Small intestine (tissue), 7 donors: ENCODE results near the gene MYLK. TPM values are rescaled to one million over a fixed set of nuclear protein-coding genes. Genes with fewer than 3 reads are reported as not detected.

Experiments
- DNase-seq, 2 donors: peaks; one replicate each; pipeline versions ENCODE4 v3.0.0 to v3.0.0-alpha.2; 2013
- FAIRE-seq: peaks from 2 replicates; lab custom pipeline; 2012; peaks lifted over from hg19 to GRCh38; lab: Jason Lieb, UNC
- H3K27ac ChIP-seq, 3 donors: one replicate each; pipeline ENCODE4 v1.5.1; 2013; ENCODE audit warnings: low read length in 2 of 3, mild to moderate bottlenecking in 2 of 3, control low read depth in 1 of 3, inconsistent platforms in 1 of 3, low read depth in 1 of 3, moderate library complexity in 1 of 3
- H3K27me3 ChIP-seq, 3 donors: one replicate each; pipeline ENCODE4 v1.6.1; 2013; ENCODE audit warnings: low read length in 3 of 3, inconsistent platforms in 1 of 3; ENCODE audit not compliant: control insufficient read depth in 3 of 3, insufficient read depth in 3 of 3
- H3K36me3 ChIP-seq, 3 donors: one replicate each; pipeline ENCODE4 v1.6.1; 2013; ENCODE audit warnings: low read length in 3 of 3, inconsistent platforms in 1 of 3, low read depth in 1 of 3, mild to moderate bottlenecking in 1 of 3, moderate library complexity in 1 of 3; ENCODE audit not compliant: control insufficient read depth in 3 of 3, insufficient read depth in 2 of 3
- H3K4me1 ChIP-seq, 3 donors: one replicate each; pipeline ENCODE4 v1.6.1; 2013; ENCODE audit warnings: low read length in 2 of 3, inconsistent platforms in 1 of 3, low read depth in 1 of 3, mild to moderate bottlenecking in 1 of 3, moderate library complexity in 1 of 3; ENCODE audit not compliant: control insufficient read depth in 3 of 3, insufficient read depth in 2 of 3
- H3K4me3 ChIP-seq, 3 donors: one replicate each; pipeline ENCODE4 v1.5.1; 2013; ENCODE audit warnings: low read length in 3 of 3, control low read depth in 1 of 3, inconsistent platforms in 1 of 3, low read depth in 1 of 3, mild to moderate bottlenecking in 1 of 3, moderate library complexity in 1 of 3
- H3K9me3 ChIP-seq, 2 donors: one replicate each; pipeline ENCODE4 v1.6.1; 2013; ENCODE audit warnings: low read depth in 1 of 2, low read length in 1 of 2; ENCODE audit not compliant: control insufficient read depth in 2 of 2, insufficient read depth in 1 of 2
- WGBS, 3 donors: extraction: QIAGEN DNeasy Blood & Tissue Kit; methylation state at CpG; one replicate each; pipeline ENCODE4 v1.1.7; 2013; 5-methylcytosine and 5-hydroxymethylcytosine counted together
- polyA plus RNA-seq, 4 donors: library from polyadenylated mRNA; stranded (reverse) in 3 of 4; unstranded in 1 of 4; fragments of 200-250 nt in 3 of 4; fragments of 120-200 nt in 1 of 4; gene quantifications; one replicate each; pipeline versions ENCODE4 v1.2.1 to v1.2.3, GENCODE V29; 2013
- donor health status: healthy with polysubstance abuse.
- donor health status: control.
- donor health status: control.
- donor health status: Bipolar disorder and iron deficiency.
- donor health status: healthy.

MYLK gene
- polyA plus RNA-seq, 4 donors, result 2.2 to 51.5 (median 24.5) TPM

- H3K27me3 ChIP-seq, result peaks cover 0 to 3% (median 1%) of the 10 kb centered on the region in 3 donors
- no peak overlapping the region for H3K27ac ChIP-seq
- H3K4me3 ChIP-seq, result no peak overlapping the region
- H3K36me3 ChIP-seq, result no peaks in the 10 kb centered on the region
- FAIRE-seq (no peak), DNase-seq (no peak)
- no peaks in the 10 kb centered on the region for H3K9me3 ChIP-seq
- H3K4me1 ChIP-seq, result no peaks in the 10 kb centered on the region
These were observed 7.3 kb downstream of the MYLK start for GRCh38 chr3:123876858-123877257.

- no peaks in the 10 kb centered on the region for H3K4me1 ChIP-seq
- H3K36me3 ChIP-seq, result no peaks in the 10 kb centered on the region
- no peak for DNase-seq
- no peak for FAIRE-seq
- no peak overlapping the region for H3K27ac ChIP-seq
- WGBS, 3 donors, result 13 to 69% (median 47%) methylated on average over 1 of the region's 1 CpG
- no peaks in the 10 kb centered on the region for H3K27me3 ChIP-seq
- H3K9me3 ChIP-seq, result no peaks in the 10 kb centered on the region
- no peak overlapping the region for H3K4me3 ChIP-seq
These were observed 11.5 kb downstream of the MYLK start for GRCh38 chr3:123872621-123873020.

- H3K4me3 ChIP-seq, result no peak overlapping the region
- H3K36me3 ChIP-seq, result no peaks in the 10 kb centered on the region
- DNase-seq (no peak), FAIRE-seq (no peak)
- H3K27ac ChIP-seq, result no peak overlapping the region
- H3K4me1 ChIP-seq, result no peaks in the 10 kb centered on the region
- no peaks in the 10 kb centered on the region for H3K27me3 ChIP-seq
- H3K9me3 ChIP-seq, result no peaks in the 10 kb centered on the region
- 31 to 67% (median 61%) methylated on average over 1 of the region's 1 CpG for WGBS, 3 donors
These were observed 12.2 kb downstream of the MYLK start for GRCh38 chr3:123871946-123872345.

- Histone ChIP-seq H3K9me3 (peaks cover 0 to 5% of the 10 kb centered on the region in 2 donors), H3K4me3 (no peak overlapping the region), H3K4me1 (no peaks in the 10 kb centered on the region), H3K27ac (no peak overlapping the region), H3K27me3 (no peaks in the 10 kb centered on the region), H3K36me3 (no peaks in the 10 kb centered on the region)
- FAIRE-seq (no peak), DNase-seq (no peak)
- WGBS, 3 donors, result 70 to 80% (median 75%) methylated on average over 1 of the region's 1 CpG
These were observed 14.1 kb downstream of the MYLK start for GRCh38 chr3:123870033-123870432.

GRCh38 chr3:123869165-123869564 is 15.0 kb downstream of the MYLK start:
- no peak for DNase-seq
- FAIRE-seq, result no peak

GRCh38 chr3:123864706-123865105 is 19.4 kb downstream of the MYLK start:
- Histone ChIP-seq H3K4me3 (no peak overlapping the region), H3K27ac (no peak overlapping the region), H3K9me3 (peaks cover 0 to 5% of the 10 kb centered on the region in 2 donors), H3K27me3 (peaks cover 0 to 2% (median 0%) of the 10 kb centered on the region in 3 donors), H3K36me3 (no peaks in the 10 kb centered on the region), H3K4me1 (no peaks in the 10 kb centered on the region)
- FAIRE-seq (no peak), DNase-seq (no peak)
- WGBS, 3 donors, result 84 to 89% (median 85%) methylated on average over 4 of the region's 4 CpGs

More at GRCh38 chr3:123869165-123869564, 15.0 kb downstream of the MYLK start:
- 64 to 74% (median 71%) methylated on average over 1 of the region's 1 CpG for WGBS, 3 donors
- H3K27ac ChIP-seq, result no peak overlapping the region
- H3K4me3 ChIP-seq, result no peak overlapping the region
- peaks cover 0 to 5% of the 10 kb centered on the region in 2 donors for H3K9me3 ChIP-seq
- no peaks in the 10 kb centered on the region for H3K4me1 ChIP-seq
- no peaks in the 10 kb centered on the region for H3K27me3 ChIP-seq
- H3K36me3 ChIP-seq, result no peaks in the 10 kb centered on the region

- no peak for DNase-seq
- Histone ChIP-seq H3K36me3 (no peaks in the 10 kb centered on the region), H3K27ac (no peak overlapping the region), H3K27me3 (peaks cover 0 to 2% (median 0%) of the 10 kb centered on the region in 3 donors), H3K9me3 (peaks cover 0 to 5% of the 10 kb centered on the region in 2 donors), H3K4me3 (no peak overlapping the region), H3K4me1 (no peaks in the 10 kb centered on the region)
- no peak for FAIRE-seq
These were observed 22.0 kb downstream of the MYLK start for GRCh38 chr3:123862152-123862551.

- Histone ChIP-seq H3K9me3 (peaks cover 0 to 5% of the 10 kb centered on the region in 2 donors), H3K4me3 (no peak overlapping the region), H3K27ac (no peak overlapping the region), H3K4me1 (no peaks in the 10 kb centered on the region), H3K36me3 (no peaks in the 10 kb centered on the region), H3K27me3 (peaks cover 0 to 2% (median 0%) of the 10 kb centered on the region in 3 donors)
- WGBS, 3 donors, result 79 to 90% (median 83%) methylated on average over 8 of the region's 8 CpGs
- no peak for DNase-seq
- FAIRE-seq, result no peak
These were observed 22.9 kb downstream of the MYLK start for GRCh38 chr3:123861081-123861836.

- 81 to 88% (median 86%) methylated on average over 1 of the region's 1 CpG for WGBS, 3 donors
- Histone ChIP-seq H3K36me3 (no peaks in the 10 kb centered on the region), H3K4me3 (no peak overlapping the region), H3K27ac (no peak overlapping the region), H3K27me3 (peaks cover 0 to 2% (median 0%) of the 10 kb centered on the region in 3 donors), H3K4me1 (no peaks in the 10 kb centered on the region), H3K9me3 (no peaks in the 10 kb centered on the region)
- DNase-seq, result no peak
- no peak for FAIRE-seq
These were observed 25.0 kb downstream of the MYLK start for GRCh38 chr3:123859177-123859576.
